ENCODE results near the gene RBBP8NL.

DNA sequence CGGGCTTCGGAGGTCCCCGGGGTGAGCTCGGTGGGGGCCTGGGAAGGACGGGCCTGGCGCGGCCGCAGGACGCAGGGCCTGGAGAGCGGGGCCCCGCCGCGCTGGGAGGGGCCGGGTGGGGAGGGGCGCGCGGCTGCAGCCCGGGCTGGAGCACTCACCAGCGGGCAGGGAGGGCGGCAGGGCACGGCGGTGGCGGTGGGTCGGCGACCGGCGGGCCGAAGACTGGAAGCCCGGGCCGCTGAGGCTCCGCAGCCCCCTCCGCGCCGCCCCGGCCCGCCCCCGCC is 48.4 kb upstream of the RBBP8NL start, which contains the start of gene GATA5:
- TF ChIP-seq CTCF (conservative IDR thresholded peaks at IDR 0.05; ENCODE audit: low read depth, low read length) (no peak), EZH2 (IDR thresholded peaks at IDR 0.05; ENCODE audit: borderline replicate concordance, low read depth, low read length, poor library complexity, severe bottlenecking) (no peak)
